DOHH2 (cell line): ENCODE results near the gene ARHGAP27.

ENCODE experiments used
- CTCF ChIP-seq: fragments of 200-600 bp; sonication (generic); IDR thresholded peaks from one replicate; pipeline ENCODE4 v1.5.1; 2014; ENCODE audit warnings: antibody characterized with exemption, mild to moderate bottlenecking, low read depth, low read length; ENCODE audit not compliant: poor library complexity, severe bottlenecking
- EZH2phosphoT487 ChIP-seq: fragments of 200-600 bp; sonication (generic); IDR thresholded peaks from 2 replicates; pipeline ENCODE4 v1.6.1; 2017; ENCODE audit warnings: borderline replicate concordance, mild to moderate bottlenecking, antibody characterized with exemption, low read length, moderate library complexity, mixed read lengths

GRCh38 chr17:45425125-45425983 lies 7.3 kb downstream of the ARHGAP27 start:
- TF ChIP-seq CTCF = peak; percentile 35
- no peak for TF ChIP-seq EZH2phosphoT487
